HUES6 (cell line): ENCODE results near the gene NPDC1.

Experiments used
- H3K27ac ChIP-seq: 2 replicates; pipeline ENCODE4 v1.7.0; 2013; ENCODE audit warnings: low read depth, mild to moderate bottlenecking, low read length, inconsistent platforms
- H3K27me3 ChIP-seq: 2 replicates; pipeline ENCODE4 v1.6.1; 2013; ENCODE audit warnings: low read length; ENCODE audit not compliant: control insufficient read depth, insufficient read depth
- H3K36me3 ChIP-seq: 2 replicates; pipeline ENCODE4 v1.6.1; 2013; ENCODE audit warnings: low read length; ENCODE audit not compliant: control insufficient read depth, insufficient read depth
- H3K4me1 ChIP-seq: 2 replicates; pipeline ENCODE4 v1.6.1; 2013; ENCODE audit warnings: low read length; ENCODE audit not compliant: control insufficient read depth, insufficient read depth
- H3K4me3 ChIP-seq: 2 replicates; pipeline ENCODE4 v1.5.1; 2013; ENCODE audit warnings: low read depth, low read length
- H3K9ac ChIP-seq: one replicate; pipeline ENCODE4 v1.6.1; 2013; ENCODE audit warnings: mild to moderate bottlenecking, low read length
- H3K9me3 ChIP-seq: 2 replicates; pipeline ENCODE4 v1.6.1; 2013; ENCODE audit warnings: low read depth, low read length; ENCODE audit not compliant: control insufficient read depth, insufficient read depth

The NPDC1 gene

DNA sequence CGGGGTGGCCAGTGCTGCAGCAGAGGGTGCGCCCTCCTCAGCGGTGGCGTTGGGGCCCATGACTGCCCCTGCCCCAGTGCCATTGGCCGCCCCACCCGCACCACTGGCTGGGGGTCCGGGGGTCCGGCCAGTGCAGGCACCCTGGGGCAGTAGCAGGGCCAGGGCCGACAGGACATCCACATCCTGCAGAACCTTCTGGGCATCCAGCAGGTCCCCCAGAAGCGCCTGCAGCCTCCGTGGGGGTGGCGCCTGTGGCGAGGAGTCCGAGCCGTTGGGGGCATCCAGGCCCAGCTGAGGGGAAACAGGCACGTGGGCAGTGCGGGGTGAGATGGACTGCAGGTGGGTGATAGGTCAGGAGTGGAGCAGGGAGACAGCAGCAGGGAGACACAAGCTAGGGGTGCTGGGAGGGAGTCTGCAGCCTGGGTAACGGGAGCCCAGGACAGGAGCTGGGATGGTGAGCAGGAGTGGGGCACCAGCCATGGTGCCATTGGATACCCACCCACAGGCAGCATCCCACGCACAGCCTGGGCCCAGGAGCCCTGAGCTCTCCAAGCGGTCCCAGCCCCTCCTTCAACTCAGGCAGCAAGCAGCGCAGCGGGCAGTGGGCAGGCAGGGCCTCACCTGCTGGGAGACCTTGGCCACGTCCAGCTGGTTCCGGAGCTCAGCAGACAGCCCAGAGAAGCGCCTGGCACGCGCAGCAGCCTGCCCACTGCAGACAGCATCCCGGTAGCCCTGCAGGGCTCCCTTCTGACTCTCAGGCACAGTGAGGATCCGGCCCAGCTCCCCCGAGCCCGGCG lies 25.0 kb downstream of the NPDC1 start:
- Histone ChIP-seq H3K4me1 (peaks cover 3% of the 10 kb centered on the region; the same call in 1 of the 2 replicates), H3K27me3 (no peaks in the 10 kb centered on the region), H3K9ac (no peak overlapping the region), H3K27ac (no peak overlapping the region), H3K4me3 (no peak overlapping the region), H3K9me3 (no peaks in the 10 kb centered on the region), H3K36me3 (0 out of 2 replicates have a peak, but pooled peaks cover 4% of the 10 kb centered on the region)

DNA sequence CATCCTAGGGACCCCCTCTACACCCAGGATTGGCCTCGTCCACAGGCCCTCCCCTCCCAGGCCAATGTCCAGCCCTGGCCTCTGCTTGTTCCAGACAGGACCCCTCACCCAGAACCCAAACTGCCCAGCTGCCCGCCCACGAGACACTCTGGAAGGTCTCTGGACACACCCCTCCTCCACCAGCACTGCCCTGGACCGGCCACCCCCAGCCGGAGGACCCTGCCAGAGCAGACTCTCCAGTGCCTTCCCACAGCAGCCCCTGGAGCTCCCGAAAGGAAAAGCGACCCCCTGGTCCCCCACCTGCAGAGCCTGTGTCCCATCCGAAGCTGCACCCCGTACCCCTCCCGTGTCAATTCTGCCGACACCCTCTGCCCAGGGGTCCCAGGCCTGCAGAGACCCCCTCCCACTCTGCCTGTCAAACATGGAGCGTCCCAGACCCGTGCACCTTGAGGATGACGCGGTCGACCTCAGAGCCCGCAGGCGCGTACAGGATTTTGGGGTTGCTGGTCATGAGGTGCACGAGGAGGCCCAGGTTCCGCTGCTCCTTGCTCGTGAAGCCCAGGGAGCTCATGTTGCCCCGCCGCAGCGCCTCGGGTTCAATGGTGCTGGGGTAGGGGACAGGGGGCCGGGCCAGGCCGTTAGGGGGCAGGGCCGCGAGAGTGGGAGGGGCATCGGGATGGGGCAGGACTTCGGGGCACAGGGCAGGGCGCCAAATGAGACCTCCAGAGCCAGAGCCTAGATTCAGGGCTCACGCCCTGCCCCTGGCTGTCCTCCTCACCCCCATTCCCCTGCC lies 25.9 kb downstream of the NPDC1 start:
- no peak overlapping the region for H3K27ac ChIP-seq
- no peak overlapping the region for H3K9ac ChIP-seq
- no peaks in the 10 kb centered on the region for H3K9me3 ChIP-seq
- H3K4me3 ChIP-seq = no peak overlapping the region
- H3K4me1 ChIP-seq = peaks cover 3% of the 10 kb centered on the region; the same call in 1 of the 2 replicates
- no peaks in the 10 kb centered on the region for H3K27me3 ChIP-seq
- 0 out of 2 replicates have a peak, but pooled peaks cover 4% of the 10 kb centered on the region for H3K36me3 ChIP-seq

- Histone ChIP-seq H3K9ac (no peak overlapping the region), H3K27ac (no peak overlapping the region), H3K4me3 (no peak overlapping the region), H3K27me3 (no peaks in the 10 kb centered on the region), H3K9me3 (no peaks in the 10 kb centered on the region), H3K36me3 (0 out of 2 replicates have a peak, but pooled peaks cover 4% of the 10 kb centered on the region), H3K4me1 (peaks cover 3% of the 10 kb centered on the region; the same call in 1 of the 2 replicates)
These were observed 27.0 kb downstream of the NPDC1 start for GRCh38 chr9:137018761-137019559.

GRCh38 chr9:137017791-137018497 lies 28.0 kb downstream of the NPDC1 start:
- 0 out of 2 replicates have a peak, but pooled peaks cover 4% of the 10 kb centered on the region for H3K36me3 ChIP-seq
- H3K27ac ChIP-seq = no peak overlapping the region
- H3K4me3 ChIP-seq = no peak overlapping the region
- H3K9ac ChIP-seq = no peak overlapping the region
- H3K27me3 ChIP-seq = no peaks in the 10 kb centered on the region
- no peaks in the 10 kb centered on the region for H3K9me3 ChIP-seq
- peaks cover 3% of the 10 kb centered on the region; the same call in 1 of the 2 replicates for H3K4me1 ChIP-seq

DNA sequence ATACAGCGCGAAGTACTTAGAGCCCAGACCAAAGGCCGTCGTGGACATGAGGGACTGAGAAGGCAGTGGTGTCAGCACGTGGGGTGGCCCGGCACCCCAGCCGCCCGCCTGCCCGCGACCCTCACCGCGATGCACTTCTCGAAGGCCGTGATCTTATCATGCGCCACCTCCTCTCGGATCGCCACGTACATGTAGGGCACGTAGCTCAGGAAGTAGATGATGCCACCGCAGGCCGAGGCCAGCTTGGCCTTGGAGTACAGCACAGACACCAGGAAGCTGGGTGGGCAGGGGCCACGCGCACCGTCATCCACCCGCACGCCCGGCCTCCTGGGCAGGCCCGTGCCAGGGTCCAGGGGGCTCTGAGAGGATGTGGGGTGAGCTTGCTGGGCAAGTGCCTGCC lies 28.9 kb downstream of the NPDC1 start:
- H3K36me3 ChIP-seq = 0 out of 2 replicates have a peak, but pooled peaks cover 4% of the 10 kb centered on the region
- no peak overlapping the region for H3K9ac ChIP-seq
- no peak overlapping the region for H3K27ac ChIP-seq
- no peak overlapping the region for H3K4me3 ChIP-seq
- no peaks in the 10 kb centered on the region; the same call in 1 of the 2 replicates for H3K27me3 ChIP-seq
- no peaks in the 10 kb centered on the region for H3K4me1 ChIP-seq
- H3K9me3 ChIP-seq = no peaks in the 10 kb centered on the region

DNA sequence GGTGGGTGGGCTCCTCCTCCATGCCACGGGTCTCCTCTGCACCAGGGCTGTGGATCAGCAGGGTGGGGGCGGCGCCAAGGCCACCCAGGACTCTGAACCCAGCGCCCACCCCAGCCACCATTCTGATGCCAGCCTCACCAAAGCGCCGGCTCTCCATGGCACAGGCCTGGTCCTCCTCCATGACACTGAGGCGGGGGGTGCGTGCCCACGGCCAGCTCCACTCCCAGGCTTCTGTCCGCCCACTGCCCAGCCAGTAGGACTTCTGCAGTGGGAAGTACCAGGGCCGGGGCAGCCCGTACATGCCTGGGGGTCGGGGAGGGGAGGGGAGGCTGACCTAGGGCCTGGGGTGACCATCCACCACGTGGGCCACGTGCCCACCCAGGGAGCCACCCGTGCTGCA lies 29.5 kb downstream of the NPDC1 start:
- Histone ChIP-seq H3K36me3 (peaks cover 6% of the 10 kb centered on the region; the same call in 1 of the 2 replicates), H3K27ac (no peak overlapping the region), H3K9me3 (no peaks in the 10 kb centered on the region), H3K27me3 (no peaks in the 10 kb centered on the region; the same call in 1 of the 2 replicates), H3K4me3 (no peak overlapping the region), H3K4me1 (no peaks in the 10 kb centered on the region), H3K9ac (no peak overlapping the region)

- H3K27me3 ChIP-seq = no peaks in the 10 kb centered on the region; the same call in 1 of the 2 replicates
- no peak overlapping the region for H3K4me3 ChIP-seq
- H3K9ac ChIP-seq = no peak overlapping the region
- no peaks in the 10 kb centered on the region for H3K9me3 ChIP-seq
- no peak overlapping the region for H3K27ac ChIP-seq
- H3K36me3 ChIP-seq = peaks cover 6% of the 10 kb centered on the region; the same call in 1 of the 2 replicates
- no peaks in the 10 kb centered on the region for H3K4me1 ChIP-seq
These were observed 30.0 kb downstream of the NPDC1 start for GRCh38 chr9:137015976-137016375.

GRCh38 chr9:137015540-137015930 lies 30.4 kb downstream of the NPDC1 start:
- Histone ChIP-seq H3K9me3 (no peaks in the 10 kb centered on the region), H3K4me1 (no peaks in the 10 kb centered on the region), H3K4me3 (no peak overlapping the region), H3K36me3 (peaks cover 6% of the 10 kb centered on the region; the same call in 1 of the 2 replicates), H3K27me3 (no peaks in the 10 kb centered on the region; the same call in 1 of the 2 replicates), H3K27ac (no peak overlapping the region), H3K9ac (no peak overlapping the region)

- H3K9ac ChIP-seq = no peak overlapping the region
- no peak overlapping the region for H3K27ac ChIP-seq
- peaks cover 6% of the 10 kb centered on the region; the same call in 1 of the 2 replicates for H3K36me3 ChIP-seq
- no peaks in the 10 kb centered on the region for H3K9me3 ChIP-seq
- no peaks in the 10 kb centered on the region for H3K4me1 ChIP-seq
- no peak overlapping the region for H3K4me3 ChIP-seq
- H3K27me3 ChIP-seq = no peaks in the 10 kb centered on the region; the same call in 1 of the 2 replicates
These were observed 31.0 kb downstream of the NPDC1 start for GRCh38 chr9:137014776-137015539.
